Body of pancreas (tissue), 4 donors: ENCODE measurements around the gene PCK2.

Experiments
- CTCF ChIP-seq, 7 experiments: fragments of 450-650 bp in 4 of 7; fragments of 200-600 bp in 3 of 7; sonication (generic) in 3 of 7; IDR thresholded peaks; one replicate each; pipeline ENCODE4 v1.5.1; 2016 to 2019; ENCODE audit warnings: antibody characterized with exemption in 7 of 7
- POLR2A ChIP-seq, 3 donors: fragments of 450-650 bp; IDR thresholded peaks; one replicate each; pipeline ENCODE4 v1.6.1; 2016; ENCODE audit warnings: antibody characterized with exemption in 3 of 3, mild to moderate bottlenecking in 2 of 3

DNA sequence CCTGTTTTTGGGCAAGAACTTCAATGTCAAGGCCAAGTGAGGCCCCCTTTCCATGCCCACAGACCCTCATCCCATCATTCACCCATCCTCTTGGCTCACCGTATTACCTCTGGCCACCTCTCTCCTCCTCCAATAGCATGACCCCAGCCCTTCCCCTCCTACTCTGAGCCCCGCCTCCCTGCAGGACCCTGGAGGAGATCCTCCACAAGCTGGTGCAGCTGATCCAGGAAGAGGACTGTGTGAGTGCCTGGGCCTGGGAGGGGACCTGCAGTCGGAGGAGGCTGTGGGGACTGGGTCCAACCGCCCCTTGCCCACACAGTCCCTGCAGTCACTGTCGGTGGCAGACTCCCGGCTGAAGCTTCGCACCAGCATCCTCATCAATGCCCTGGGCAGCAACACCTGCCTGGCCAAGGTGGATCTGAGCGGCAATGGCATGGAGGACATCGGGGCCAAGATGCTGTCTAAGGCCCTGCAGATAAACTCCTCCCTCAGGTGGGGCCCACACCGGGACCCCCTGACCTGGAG is 35.1 kb upstream of the PCK2 start:
- TF ChIP-seq POLR2A (IDR thresholded peaks at IDR 0.05): no peak
- TF ChIP-seq CTCF (IDR thresholded peaks at IDR 0.05): no peak
